ENCODE measurements around the gene DNMT1. TPM values are rescaled to one million over a fixed set of nuclear protein-coding genes. Genes with fewer than 3 reads are reported as not detected.

The DNMT1 gene
- total RNA-seq, 1 experiment from 2014 or later = 259 TPM

GRCh38 chr19:10106100-10106936 is 88.4 kb downstream of the DNMT1 start, which contains the start of gene PPAN:
Gene PPAN (plus strand): TSS chr19:10106362. CDS start chr19:10106395, 33 bp downstream.
- POLR2A ChIA-PET (ENCODE audit: unreplicated experiment) = interaction anchor here (1.0 to 1.2 kb wide), 2 partner anchors 10 to 16 kb away, joined by 3 to 4 read pairs; no protein-coding TSS in a partner anchor
- Histone ChIP-seq H3K4me1 (ENCODE audit: insufficient read depth, low read length) (peaks cover 12% of the 10 kb centered on the region), H3K79me2 (ENCODE audit: low read length) (peaks cover 40% of the 10 kb centered on the region), H3K4me3 (ENCODE audit: low read length) (peak within 1 kb of the TSS; percentile 88), H4K20me1 (ENCODE audit: low read length) (0 out of 2 replicates have a peak, but pooled peaks cover 12% of the 10 kb centered on the region), H2AFZ (ENCODE audit: low read length) (peak within 1 kb of the TSS; percentile 11), H3K27ac (ENCODE audit: low read length) (peak within 1 kb of the TSS; percentile 66), H3F3A (ENCODE audit: low read length, unreplicated experiment) (peaks cover 8% of the 10 kb centered on the region), H3K9ac (ENCODE audit: low read length) (peak within 1 kb of the TSS; percentile 96), H3K9me3 (ENCODE audit: low read length) (no peaks in the 10 kb centered on the region), H3K4me2 (ENCODE audit: low read length) (peak within 1 kb of the TSS; percentile 84), H3K36me3 (ENCODE audit: low read depth, low read length) (peaks cover 41% of the 10 kb centered on the region), H3K27me3 (ENCODE audit: low read length) (no peaks in the 10 kb centered on the region), H3K9me2 (replicated peaks; ENCODE audit: low read length) (no peaks in the 10 kb centered on the region)
- TF ChIP-seq EZH2 (IDR thresholded peaks at IDR 0.05; ENCODE audit: low read length, unreplicated experiment) (no peak), CTCF (conservative IDR thresholded peaks at IDR 0.05; ENCODE audit: low read depth, low read length) (no peak), EZH2phosphoT487 (IDR thresholded peaks at IDR 0.05; ENCODE audit: borderline replicate concordance, low read length) (no peak)
- no TSS peak for BruUV-seq (replicated peaks)
- CTCF ChIA-PET = interaction anchor here (0.6 to 1.2 kb wide), 4 partner anchors 10 to 153 kb away, joined by 3 to 6 read pairs (median 4); no protein-coding TSS in a partner anchor
- DNase-seq = peak; percentile 99
- peak; percentile 97 for ATAC-seq
- intact Hi-C loops (cut with micrococcal nuclease) = no loop called here

GRCh38 chr19:10105509-10106099 is 89.1 kb downstream of the DNMT1 start:
- Histone ChIP-seq H3K4me1 (ENCODE audit: insufficient read depth, low read length) (peaks cover 12% of the 10 kb centered on the region), H3K4me3 (ENCODE audit: low read length) (peak overlapping the region; percentile 88; the same call in 1 of the 2 replicates), H3K27me3 (ENCODE audit: low read length) (no peaks in the 10 kb centered on the region), H3F3A (ENCODE audit: low read length, unreplicated experiment) (peaks cover 4% of the 10 kb centered on the region), H3K79me2 (ENCODE audit: low read length) (peaks cover 40% of the 10 kb centered on the region), H3K4me2 (ENCODE audit: low read length) (peak overlapping the region; percentile 84; the same call in 1 of the 2 replicates), H2AFZ (ENCODE audit: low read length) (peak overlapping the region; percentile 11), H4K20me1 (ENCODE audit: low read length) (0 out of 2 replicates have a peak, but pooled peaks cover 9% of the 10 kb centered on the region), H3K9me3 (ENCODE audit: low read length) (no peaks in the 10 kb centered on the region), H3K36me3 (ENCODE audit: low read depth, low read length) (peaks cover 34% of the 10 kb centered on the region), H3K27ac (ENCODE audit: low read length) (no peak overlapping the region), H3K9me2 (replicated peaks; ENCODE audit: low read length) (no peaks in the 10 kb centered on the region), H3K9ac (ENCODE audit: low read length) (no peak overlapping the region)
- ChIA-PET CTCF (interaction anchor here (0.6 to 1.2 kb wide), 3 partner anchors 10 to 133 kb away, joined by 3 to 6 read pairs (median 4); no protein-coding TSS in a partner anchor), POLR2A (ENCODE audit: unreplicated experiment) (interaction anchor here (1.0 to 1.2 kb wide), 2 partner anchors 10 to 17 kb away, joined by 3 to 4 read pairs; no protein-coding TSS in a partner anchor)
- no TSS peak for BruUV-seq (replicated peaks)
- TF ChIP-seq EZH2 (IDR thresholded peaks at IDR 0.05; ENCODE audit: low read length, unreplicated experiment) (no peak), EZH2phosphoT487 (IDR thresholded peaks at IDR 0.05; ENCODE audit: borderline replicate concordance, low read length) (no peak), CTCF (conservative IDR thresholded peaks at IDR 0.05; ENCODE audit: low read depth, low read length) (no peak)
- intact Hi-C loops (cut with micrococcal nuclease) = no loop called here
- ATAC-seq (no peak), DNase-seq (no peak)

Measured in PC-3 (cell line).